Daoy (cell line): ENCODE results near the gene CYTH2. TPM values are rescaled to one million over a fixed set of nuclear protein-coding genes. Genes with fewer than 3 reads are reported as not detected.

ENCODE experiments used
- DNase-seq: peaks from one replicate; pipeline ENCODE4 v3.0.0-alpha.2; 2015; ENCODE audit warnings: low read depth
- total RNA-seq: library from RNA; depleted of rRNA; stranded (reverse); fragments of >200 nt; shearing (Covaris generic); gene quantifications from 2 replicates; pipeline ENCODE4 v1.2.3, GENCODE V29; 2014

The CYTH2 gene
- total RNA-seq, 1 experiment from 2014 or later, result 93.8 TPM

DNA sequence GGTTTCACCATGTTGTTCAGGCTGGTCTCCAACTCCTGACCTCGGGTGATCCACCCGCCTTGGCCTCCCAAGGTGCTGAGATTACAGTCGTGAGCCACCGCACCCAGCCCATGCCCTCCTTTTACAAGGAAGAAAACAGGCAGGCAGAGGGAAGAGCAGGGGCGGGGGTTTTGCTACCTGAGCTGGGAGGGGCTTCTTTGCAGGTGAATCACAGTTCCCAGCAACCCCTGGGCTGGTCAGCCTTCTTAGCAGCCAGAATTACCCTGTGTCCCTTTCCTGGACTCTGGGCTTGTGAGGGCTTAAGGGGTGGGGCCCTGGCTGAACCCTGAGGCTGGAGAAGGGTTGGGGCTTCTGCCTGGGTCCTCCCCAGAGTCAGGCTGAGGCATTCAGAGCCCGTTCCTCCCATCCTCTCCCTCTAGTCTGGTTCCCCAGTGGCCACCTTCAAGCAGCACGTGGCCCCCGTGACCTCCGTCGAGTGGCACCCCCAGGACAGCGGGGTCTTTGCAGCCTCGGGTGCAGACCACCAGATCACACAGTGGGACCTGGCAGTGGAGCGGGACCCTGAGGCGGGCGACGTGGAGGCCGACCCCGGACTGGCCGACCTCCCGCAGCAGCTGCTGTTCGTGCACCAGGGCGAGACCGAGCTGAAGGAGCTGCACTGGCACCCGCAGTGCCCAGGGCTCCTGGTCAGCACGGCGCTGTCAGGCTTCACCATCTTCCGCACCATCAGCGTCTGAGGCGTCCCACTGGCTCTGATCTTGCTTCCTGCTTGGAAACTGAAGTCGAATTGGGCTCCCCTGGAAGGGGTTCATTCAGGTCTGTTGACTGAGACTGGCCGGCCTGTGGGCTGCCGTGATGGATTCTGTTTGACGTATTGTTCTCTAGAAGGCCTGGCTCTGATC is 16.6 kb upstream of the CYTH2 start:
- no peak for DNase-seq

DNA sequence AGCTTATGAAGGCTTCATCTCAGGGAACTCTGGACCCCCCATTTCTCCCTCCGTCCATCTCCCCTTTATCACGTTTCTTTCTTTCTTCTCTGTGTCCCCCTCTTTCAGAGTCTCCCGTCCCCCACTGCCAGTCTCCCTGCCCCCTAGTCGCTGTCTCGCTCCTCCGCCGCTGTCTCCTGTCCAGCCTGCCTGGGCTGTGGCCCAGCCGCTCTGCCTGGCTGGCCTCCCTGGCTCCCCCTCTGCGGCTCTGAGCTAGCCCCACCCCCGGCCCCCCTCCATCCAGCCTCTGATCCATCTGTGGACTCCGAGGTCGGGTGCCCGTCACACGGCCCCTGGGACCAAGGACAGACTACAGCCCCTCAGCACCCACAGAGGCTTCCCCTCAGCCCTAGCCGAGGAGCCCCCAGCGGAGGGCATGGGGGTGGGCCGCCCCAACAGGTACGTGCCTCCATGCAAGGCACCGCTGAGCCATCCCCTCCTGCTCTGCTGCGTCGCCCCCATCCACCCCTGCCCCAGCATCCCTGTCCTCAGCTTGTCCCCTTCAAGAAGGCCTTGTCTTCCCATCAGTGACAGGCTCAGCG is 14.9 kb upstream of the CYTH2 start:
- DNase-seq, result no peak

DNA sequence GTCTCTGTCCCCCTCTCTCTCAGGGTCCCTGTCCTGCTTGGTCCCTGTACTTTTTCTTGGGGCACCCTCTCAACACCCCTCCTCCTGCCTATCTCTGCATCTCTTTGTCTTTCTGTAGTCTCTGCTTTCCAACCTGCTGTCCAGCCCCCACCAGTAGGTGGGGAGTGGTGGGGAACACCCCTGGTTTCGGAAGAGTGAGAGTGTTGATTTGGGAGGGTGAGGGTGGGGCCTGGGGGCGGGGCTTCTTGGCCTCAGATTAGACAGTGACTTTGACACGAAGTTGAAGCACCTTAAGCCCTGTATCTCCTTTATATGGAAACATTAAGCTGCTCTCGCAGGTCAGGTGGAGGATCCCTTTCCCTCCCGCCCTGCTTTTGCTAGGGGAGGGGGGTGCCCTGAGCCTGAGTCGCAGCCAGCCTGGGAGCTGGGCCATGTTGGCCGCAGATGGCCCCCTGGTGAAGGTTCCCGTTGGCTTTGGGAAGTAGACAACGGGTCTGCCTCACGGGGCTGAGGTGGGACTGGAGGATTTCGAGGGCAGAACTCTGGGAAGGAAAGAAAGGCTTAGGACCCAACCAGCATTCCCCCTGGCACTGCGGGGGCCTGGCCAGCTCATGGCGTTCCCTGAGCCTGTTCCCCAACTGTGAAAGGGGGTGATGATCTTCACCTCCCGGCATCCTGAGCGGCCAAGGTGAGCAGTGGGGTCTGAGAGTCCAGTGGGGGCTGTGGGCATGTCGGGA is 13.8 kb upstream of the CYTH2 start, which contains the start of gene KCNJ14:
Gene KCNJ14, plus strand, starts transcription at position 404 of the 737 bp plus-strand sequence. CDS start 6,151 bp downstream, outside the sequence.
- DNase-seq, result no peak

DNA sequence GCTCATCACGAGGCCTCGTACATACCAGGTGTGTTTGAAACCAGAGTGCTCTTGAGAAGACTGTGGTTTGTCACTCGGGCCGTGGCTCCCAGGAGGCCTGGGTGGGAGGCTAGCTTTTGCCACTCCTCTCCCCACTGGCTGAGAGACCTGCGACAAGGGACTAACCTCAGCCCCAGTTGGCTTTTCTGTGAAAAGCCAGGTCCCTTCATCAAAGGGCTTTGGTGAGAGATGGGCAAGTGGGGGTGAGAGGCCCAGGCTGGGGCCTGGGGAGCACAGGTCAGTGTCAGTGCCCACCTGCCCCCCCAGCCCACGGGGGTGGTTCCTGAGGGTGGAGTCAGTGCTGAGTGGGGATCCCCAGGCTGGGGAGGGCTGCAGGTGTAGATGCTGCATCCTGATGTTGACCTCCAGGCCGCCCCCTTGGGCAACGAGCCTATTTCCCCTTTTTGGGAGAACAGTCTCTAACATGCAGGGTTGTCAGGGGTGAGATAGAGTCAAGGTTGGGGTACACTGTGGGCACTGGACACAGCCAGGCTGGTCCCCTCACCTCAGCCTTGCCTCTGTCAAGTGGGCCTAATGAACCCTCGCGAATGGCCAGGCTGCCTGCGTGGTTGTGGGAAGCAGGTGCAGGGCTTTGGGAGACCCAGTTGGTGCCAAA is 13.1 kb upstream of the CYTH2 start:
- no peak for DNase-seq

DNA sequence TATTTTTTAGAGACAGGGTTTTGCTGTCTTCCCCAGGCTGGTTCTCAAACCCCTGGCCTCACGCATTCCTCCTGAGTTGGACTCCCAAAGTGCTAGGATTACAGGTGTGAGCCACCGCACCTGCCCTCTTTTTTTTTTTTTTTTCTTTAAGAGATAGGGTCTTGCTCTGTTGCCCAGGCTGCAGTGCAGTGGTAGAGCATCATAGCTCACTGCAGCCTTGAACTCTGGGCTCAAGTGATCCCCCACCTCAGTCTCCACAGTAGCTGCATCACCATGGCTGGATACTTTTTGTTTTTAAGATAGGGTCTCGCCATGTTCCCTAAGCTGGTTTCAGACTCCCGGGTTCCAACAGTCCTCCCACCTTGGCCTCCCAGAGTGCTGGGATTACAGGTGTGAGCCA is 12.3 kb upstream of the CYTH2 start:
- DNase-seq, result no peak

DNA sequence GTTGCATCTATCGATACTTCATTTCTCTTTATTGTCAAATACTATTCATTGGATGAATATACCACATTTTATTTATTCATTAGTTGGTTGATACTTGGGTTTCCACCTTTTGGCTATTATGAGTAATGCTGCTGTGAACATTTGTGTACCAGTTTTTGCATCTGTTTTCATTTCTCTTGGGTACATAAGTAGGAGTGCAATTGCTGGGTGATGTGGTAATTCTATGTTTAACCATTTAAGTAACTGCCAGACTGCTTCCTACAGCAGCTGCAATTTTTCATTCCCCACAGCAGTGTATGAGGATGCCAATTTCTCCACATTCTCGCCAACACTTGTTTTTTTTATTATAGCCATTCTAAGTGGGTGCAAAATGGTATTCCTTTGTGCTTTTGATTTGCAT is 11.2 kb upstream of the CYTH2 start:
- no peak for DNase-seq

DNA sequence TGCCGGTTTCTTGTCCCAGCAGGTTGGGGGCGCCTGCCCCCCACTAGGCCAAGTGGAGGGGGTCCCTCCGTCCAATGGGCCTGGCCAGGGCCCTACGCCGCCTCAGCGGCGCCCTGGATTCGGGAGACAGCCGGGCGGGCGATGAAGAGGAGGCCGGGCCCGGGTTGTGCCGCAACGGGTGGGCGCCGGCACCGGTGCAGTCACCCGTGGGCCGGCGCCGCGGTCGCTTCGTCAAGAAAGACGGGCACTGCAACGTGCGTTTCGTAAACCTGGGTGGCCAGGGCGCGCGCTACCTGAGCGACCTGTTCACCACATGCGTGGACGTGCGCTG is 7.6 kb upstream of the CYTH2 start:
- no peak for DNase-seq

DNA sequence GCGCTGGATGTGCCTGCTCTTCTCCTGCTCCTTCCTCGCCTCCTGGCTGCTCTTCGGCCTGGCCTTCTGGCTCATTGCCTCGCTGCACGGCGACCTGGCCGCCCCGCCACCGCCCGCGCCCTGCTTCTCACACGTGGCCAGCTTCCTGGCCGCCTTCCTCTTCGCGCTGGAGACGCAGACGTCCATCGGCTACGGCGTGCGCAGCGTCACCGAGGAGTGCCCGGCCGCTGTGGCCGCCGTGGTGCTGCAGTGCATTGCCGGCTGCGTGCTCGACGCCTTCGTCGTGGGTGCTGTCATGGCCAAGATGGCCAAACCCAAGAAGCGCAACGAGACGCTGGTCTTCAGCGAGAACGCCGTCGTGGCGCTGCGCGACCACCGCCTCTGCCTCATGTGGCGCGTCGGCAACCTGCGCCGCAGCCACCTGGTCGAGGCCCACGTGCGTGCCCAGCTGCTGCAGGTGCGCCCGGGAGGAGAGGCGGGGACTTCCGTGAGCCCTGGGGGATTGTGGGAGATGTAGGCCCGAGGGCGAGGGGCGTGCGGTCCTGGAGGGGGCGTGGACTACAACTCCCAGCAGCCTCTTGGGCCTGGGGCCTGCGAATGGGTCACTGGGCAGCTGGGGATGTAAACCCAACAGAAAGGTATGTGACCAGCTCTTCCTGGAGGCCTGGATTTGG is 7.0 kb upstream of the CYTH2 start:
- DNase-seq, result no peak

DNA sequence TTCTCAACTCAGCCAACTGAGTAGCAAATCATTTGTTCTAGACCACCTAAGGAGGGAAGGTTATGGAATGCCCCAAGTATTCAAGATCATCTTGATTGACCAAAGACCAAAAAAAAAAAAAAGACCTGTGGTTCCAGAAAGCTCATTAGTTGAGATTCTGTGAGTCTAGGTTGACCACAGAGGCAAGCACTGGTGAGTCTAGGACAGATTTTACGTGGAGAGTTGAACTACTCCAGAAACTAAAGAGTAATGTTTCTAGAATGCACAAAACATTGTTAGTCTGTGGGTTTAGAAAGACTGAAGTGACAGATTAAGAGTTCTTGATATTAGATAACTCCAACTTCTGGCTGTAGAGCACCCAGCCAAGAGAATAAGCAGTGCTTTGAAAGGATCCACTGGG is 4.0 kb upstream of the CYTH2 start:
- no peak for DNase-seq

DNA sequence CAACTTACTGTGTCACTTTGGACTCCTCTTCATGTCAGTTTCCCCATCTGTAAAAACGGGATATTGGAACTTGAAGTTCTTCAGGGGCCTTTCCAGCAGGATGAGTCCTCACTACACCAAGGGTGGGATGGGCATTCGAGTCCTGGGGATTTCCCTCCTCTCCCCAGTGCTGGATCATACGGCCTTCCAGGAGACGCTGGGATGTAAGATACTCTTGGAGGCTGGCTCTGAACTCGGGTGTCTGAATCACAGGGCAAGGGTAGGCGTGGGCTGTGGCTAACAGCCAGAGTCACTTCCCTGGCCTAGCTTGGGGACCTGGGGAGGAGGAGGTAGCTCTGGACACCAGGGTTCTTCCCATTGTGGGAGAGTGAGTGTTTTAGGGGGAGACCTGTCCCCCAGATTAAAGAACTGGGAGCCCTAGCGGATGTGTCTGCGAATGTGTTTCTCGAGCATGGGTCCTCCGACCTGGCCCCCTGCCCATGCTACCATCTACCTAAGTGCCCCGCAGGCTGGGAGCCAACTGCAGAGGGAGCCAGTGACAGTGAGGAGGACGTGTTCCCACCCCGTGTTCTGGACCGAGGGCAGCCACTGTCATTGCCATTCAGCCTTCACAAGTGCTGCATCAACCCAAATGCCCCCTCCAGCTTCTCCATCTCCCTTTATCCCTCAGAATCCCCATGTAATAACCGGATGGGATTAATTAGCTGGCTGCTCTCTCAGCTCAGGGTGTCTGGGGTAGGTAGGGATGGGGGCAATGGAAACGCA is 2.4 kb upstream of the CYTH2 start:
- peak; percentile 71 for DNase-seq

DNA sequence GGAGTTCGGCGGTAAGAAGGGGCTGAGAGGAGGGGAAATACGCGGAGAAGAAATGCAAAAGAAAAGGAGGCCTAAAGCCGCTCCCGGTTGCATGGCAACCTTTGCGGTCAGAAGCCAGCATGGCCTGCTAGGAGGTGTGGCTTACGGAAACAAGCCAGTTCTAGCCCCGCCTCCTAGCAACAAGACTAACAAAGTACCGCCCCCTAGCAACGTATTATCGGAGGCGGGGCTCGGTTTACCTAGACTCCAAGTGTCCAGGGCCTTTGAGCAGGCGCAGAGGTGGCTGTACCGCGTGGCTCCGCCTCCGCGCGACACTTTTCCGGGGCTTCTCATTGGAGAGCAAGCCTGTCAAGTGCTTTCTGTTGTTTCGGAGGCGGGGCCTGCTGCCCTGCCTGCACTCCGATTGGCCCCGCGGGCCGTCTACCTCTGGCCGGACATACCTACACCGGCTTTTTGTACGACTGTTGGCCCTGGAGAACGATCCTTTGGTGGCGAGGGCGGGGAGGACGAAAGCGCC is 339 bp upstream of the CYTH2 start:
- DNase-seq, result peak; percentile 100

DNA sequence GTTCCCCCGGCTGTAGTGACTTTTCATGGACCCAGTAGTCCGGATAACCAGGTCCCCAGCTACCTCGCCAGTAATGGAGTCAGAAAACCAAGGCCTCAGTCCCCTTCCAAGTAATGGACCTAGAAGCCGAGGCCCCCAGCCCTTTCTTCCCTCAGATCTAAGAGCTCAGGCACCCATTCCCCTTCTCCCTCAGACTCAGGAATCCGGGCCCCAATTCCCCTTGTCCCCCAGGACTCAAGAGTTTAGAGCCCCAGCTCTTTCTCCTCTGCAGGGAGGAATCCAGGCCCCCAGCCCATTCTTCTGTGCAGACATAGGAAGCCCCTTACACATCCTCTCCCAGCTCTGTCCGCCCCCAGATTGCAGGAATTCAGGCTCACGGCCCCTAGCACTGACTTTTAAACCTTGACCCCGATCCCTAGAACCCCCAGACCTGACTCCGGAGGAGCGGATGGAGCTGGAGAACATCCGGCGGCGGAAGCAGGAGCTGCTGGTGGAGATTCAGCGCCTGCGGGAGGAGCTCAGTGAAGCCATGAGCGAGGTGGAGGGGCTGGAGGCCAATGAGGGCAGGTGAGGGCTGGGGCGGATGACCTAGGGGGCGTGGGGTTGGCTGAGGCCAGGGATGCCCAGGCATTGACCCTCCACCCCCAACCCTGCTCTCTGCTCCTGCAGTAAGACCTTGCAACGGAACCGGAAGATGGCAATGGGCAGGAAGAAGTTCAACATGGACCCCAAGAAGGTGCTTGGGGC is 938 bp downstream of the CYTH2 start:
- no peak for DNase-seq

DNA sequence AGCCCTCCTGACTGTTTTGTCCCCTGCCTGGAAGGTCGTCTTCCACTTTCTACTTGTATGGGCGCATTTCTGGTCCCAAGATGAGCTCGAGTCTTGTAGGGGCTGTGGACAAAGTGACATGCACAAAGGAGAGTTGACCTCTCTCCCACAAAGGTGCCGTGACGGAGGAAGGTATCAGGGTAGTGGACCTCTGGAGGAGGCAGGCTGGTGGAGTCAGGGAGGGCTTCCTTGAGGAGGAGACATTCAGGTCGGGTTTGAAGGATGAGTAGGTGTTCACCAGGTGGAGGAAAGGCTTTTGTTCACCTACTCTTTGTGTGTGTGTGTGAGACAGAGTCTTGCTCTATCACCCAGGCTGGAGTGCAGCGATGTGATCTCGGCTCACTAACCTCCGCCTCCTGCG is 1.7 kb downstream of the CYTH2 start:
- no peak for DNase-seq

DNA sequence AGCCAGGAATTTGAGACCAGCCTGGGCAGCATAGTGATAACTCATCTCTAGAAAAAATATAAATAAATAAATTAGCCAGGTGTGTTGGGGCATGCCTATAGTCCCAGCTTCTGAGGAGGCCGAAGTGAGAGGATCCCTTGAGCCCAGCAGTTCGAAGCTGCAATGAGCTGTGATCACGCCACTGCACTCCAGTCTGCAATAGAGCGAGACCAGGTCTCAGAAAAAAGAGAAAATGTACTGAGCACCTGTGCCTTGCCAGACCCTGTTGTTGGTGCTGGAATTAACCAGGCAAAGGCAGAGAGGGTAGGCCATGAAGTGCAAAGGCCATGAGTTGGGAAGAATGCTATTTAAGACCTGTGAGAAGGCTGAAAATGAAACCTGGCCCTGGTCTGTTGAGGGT is 2.7 kb downstream of the CYTH2 start:
- DNase-seq, result no peak

DNA sequence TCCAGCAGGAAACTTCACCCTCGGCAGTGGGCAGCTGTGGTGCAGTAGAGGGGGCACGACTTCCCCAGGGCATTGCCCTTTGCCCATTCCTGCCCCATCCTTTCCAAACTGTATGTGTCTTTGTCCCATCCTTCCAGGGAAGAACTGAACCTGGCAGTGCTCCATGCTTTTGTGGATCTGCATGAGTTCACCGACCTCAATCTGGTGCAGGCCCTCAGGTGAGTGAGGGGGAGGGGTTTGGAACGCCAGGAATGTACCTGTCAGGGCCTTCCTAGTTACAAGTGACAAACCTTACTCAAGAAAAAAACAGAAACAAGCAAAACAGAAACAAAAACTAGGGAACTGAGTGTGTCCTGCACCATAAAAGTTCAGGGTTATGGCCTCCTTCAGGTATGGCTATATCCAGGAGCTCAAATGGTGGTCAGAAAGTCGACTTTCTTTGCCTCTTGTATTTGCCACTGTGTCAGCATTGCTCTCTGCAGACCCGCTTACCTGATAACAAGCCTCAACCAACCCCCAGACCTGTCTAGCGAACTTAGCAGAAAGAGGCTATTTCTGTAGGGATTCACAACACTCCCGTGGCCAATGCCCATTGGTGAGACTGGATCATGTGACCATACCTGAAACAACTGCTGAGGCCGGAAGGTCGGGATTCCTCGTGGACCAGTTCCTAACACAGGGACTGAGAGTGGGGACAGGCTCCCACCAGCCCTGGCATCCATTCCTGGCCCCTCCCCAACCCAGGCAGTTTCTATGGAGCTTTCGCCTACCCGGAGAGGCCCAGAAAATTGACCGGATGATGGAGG is 4.2 kb downstream of the CYTH2 start:
- DNase-seq, result no peak

DNA sequence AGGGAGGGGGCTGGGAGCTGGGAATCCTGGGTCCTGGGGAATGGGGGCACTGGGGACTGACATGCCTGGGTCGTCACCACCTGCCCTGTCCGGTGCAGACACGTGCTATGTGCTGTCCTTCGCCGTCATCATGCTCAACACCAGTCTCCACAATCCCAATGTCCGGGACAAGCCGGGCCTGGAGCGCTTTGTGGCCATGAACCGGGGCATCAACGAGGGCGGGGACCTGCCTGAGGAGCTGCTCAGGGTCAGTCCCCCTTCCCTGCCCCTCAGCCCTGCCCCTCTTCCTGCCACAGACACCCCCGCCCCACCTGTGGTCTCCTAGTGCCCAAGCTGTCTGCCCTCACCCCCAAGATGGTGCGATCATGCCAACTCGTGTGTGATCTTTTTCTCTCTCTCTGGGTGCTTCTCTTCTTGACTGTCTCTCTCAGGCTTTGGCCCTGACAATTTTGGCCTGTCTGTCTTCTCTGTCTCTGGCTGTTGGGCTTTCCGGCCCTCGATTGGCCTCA is 5.0 kb downstream of the CYTH2 start:
- DNase-seq, result no peak

DNA sequence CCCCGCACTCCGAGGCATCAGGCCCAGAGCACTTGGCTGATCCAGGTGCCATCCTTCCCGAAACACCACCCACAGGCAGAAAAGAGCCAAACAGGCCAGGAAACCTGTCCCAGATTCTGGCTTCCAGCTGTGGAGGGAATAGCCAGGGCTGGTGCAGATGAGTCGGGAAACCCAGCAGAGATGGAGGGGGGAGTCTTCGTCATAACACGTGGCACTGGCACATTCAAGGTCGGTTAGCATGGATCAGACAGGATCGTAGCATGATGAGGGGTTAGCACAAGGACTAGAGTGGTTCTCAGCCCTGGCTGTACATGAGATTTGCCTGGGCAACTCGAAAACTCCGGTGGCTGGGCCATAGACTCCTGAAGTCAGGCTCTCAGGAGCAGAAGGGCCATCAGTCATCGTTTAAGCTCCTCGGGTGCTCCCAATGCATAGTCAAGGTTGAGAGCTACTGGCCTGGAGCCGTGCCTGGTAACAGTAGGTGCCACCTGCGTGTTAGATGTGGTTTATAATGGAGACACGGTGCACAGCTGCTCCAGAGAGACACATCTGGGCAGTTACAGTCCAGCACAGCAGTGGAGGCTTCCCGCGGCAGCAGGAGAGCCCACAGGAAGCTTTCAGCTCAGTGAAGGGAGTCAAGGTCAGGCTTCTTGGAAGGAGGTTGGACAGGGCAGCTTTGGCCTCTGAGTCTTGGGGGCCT is 6.3 kb downstream of the CYTH2 start:
- no peak for DNase-seq

DNA sequence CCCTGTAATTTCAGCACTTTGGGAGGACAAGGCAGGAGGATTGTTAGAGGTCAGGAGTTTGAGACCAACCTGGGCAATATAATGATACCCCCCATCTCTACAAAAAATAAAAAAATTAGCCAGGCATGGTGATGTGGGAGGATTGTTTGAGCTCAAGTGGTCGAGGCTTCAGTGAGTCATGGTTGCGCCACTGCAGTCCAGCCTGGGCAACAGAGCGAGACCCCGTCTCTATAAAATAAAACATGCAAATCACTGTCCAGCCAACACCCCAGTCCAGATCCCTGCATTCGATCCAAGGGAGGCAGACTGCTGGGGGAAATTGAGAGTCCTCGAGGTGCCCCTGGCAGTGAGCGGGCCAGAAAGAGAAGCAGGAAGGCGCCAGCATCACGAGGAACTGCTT is 7.0 kb downstream of the CYTH2 start:
- no peak for DNase-seq
